DMS114 treated with DMSO at 0.1 percent for 48 hours (cell line): ENCODE results near the gene ADSS1.

Experiments
- DNase-seq: peaks from one replicate; lab custom pipeline; 2025; ENCODE audit not compliant: unreplicated experiment; lab: John Stamatoyannopoulos, UW

The ADSS1 gene

GRCh38 chr14:104723651-104724406, at the start of gene ADSS1:
Gene ADSS1, plus strand, starts transcription at chr14:104724229. Its CDS starts 42 bp downstream, at chr14:104724271.
- peak; percentile 3 for DNase-seq

DNA sequence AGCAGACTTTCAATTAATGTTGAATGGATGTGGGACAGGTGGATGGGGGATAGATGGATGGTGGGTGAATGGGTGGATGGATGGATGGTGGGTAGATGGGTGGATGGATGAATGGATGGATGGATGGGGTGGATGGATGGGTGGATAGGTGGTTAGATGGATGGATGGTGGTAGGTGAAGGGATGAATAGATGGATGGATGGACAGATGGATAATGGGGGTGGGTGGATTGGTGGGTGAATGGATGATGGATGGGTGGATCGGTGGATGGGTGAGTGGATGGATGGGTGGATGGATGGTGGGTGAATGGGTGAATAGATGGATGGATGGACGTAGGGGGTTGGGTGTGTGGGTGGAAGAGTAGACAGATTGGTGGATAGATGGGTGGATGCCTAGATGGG, 48.6 kb upstream of the ADSS1 start:
- no peak for DNase-seq

GRCh38 chr14:104676130-104676693, 47.8 kb upstream of the ADSS1 start:
- no peak for DNase-seq

- no peak for DNase-seq
These were observed 47.1 kb upstream of the ADSS1 start for GRCh38 chr14:104676694-104677511.

DNA sequence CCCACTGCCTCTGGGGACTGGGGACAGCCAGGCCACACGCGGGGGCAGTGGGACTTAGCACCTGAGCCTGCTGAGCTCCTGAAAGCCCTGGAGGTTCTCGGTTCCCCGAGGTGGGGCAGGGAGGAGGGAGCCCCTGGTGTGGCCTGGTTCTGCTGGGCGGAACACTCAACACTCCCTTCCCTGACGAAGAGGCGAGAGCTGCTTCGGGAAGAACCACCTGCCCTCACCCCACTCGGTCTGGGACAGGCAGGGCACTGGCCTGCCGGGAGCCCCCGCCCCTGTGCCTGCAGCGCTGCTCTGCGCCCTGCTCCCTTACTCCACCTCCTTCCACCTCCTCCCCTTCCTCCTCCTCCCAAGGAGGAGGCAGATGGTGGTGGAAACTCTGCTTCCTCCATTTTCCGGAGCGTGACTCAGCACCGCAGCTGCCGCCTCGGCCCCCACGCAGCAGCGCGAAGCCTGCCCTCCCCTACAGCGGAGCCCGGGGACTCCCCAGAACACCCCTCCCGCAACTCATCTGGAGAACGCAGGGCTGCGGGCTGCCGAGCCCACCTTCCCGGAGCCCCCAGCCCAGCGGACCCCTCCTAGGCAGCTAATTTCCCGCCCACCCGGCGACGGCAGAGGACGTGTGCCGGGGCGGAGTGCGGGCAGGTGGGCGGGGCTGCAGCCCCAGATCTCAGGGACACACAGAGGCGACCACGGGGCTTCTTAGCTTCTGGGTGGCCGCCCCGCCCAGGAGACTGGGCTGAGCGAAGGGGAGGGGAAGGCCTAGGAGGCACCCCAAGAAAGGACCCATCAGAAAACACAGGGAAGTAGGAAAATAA, 46.3 kb upstream of the ADSS1 start:
- no peak for DNase-seq

DNA sequence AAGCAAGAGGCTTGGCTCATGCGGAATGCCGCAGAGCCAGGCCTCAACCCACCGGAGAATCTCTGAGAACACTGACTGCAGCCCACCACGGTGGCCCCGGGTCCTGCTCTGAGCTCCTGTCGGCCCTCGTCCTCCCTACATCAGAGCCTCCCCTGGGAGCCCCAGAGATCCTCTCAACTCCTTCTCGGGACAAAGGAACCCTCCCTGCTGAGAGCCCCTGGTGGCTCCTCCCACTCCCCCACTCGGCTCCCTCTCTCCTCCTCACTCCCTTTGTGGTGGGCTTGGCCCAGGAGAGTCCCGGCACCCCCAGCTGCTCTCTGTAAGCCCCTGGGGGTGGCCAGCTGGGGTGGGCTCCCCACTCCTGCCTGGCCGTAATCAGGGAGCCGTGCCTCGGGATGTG, 45.7 kb upstream of the ADSS1 start:
- no peak for DNase-seq

DNA sequence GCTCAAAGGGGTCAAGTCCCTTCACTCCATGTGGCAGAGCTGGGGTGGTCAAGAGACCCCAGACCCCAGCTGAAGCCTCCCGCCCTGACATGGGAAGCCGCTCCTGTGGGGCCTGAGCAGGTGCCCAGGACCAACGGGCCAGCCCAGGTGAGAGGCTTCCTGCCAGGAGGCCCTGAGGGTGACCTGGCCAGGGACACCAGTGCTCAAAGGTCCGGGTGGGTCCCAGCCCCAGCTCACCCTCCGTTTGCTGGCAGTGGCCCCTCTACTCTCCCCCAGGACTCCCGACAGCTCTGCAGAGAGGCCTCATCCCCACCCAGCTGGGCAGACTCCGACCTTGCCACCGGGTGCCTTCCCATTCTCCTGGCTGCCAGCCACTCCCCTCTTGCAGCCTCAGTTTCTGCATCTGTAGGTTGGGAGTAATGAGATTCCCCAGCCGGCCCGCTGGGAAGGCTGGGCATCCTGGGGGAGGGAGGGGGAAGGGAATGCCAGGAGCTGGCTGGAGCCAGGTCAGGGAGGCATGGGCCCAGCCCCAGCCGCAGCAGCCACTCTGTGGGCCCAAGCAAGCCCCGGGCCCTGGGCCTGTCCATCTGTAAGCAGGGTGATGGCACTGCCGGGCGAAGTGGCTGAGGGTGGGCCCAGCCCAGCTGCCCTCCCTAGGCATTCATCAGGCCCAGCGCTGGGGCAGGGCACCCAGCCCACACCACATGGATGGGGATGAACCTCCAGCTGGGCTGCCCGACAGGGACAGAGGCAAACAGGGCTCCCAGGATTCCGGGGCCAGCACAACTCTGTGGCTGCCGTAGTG, 44.9 kb upstream of the ADSS1 start:
- no peak for DNase-seq

DNA sequence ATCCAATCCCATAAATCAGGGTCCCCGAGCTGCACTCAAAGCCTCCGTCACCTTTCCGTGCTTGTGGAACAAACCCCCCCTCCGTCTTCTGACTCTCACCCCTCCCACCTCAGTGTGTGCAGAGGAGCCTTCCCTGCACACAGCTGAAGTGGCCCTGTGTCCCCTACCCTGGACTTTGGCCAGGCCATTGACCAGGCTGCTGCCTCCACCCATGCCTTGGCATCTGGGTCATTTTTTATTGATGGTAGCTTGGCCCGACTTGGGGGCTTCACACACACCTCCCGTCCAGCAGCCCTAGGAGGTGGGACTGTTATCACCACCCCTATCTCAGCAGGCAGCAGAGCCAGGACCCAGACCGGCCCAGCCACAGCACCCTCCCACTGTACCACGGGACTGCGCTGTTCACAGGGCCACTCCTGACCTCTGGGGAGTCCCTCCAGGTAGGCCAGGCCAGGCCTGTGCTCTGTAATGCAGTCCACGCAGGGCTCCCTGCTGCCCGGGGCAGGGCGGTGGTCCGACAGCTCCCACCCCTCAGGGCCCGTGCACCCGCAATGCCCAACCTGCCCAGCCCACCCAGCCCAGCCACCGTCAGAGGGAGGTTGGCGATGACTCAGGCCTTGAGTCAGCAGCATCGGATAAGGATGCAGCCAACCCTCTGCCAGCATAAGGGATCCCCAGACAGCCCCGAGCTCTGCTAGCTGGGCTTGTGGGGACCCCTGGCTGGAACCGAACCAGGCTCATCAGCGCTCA, 43.8 kb upstream of the ADSS1 start:
- no peak for DNase-seq

- no peak for DNase-seq
These were observed 43.0 kb upstream of the ADSS1 start for GRCh38 chr14:104680806-104681688.

GRCh38 chr14:104681689-104682074, 42.3 kb upstream of the ADSS1 start:
- DNase-seq: no peak

GRCh38 chr14:104682107-104682593, 41.9 kb upstream of the ADSS1 start:
- no peak for DNase-seq

GRCh38 chr14:104683653-104684448, 40.2 kb upstream of the ADSS1 start:
- no peak for DNase-seq

DNA sequence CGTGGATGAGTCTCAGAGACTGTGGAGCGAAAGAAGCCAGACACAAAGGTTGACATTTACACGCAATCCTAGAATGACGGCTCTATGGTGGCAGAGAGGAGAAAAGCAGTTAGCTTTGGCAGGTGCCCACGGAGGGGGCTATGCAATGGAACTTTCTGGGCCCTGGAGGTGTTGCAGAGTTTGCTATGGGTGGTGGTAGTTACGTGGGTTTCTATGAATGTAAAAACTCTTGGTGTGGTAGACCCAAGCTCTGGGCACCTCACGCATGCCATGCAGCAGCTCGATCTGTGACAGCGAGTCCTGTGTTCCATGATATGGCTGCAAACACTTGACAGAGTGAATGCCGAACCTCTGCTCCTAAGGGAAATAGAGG, 39.6 kb upstream of the ADSS1 start:
- no peak for DNase-seq

GRCh38 chr14:104685216-104685997, 38.6 kb upstream of the ADSS1 start:
- no peak for DNase-seq

DNA sequence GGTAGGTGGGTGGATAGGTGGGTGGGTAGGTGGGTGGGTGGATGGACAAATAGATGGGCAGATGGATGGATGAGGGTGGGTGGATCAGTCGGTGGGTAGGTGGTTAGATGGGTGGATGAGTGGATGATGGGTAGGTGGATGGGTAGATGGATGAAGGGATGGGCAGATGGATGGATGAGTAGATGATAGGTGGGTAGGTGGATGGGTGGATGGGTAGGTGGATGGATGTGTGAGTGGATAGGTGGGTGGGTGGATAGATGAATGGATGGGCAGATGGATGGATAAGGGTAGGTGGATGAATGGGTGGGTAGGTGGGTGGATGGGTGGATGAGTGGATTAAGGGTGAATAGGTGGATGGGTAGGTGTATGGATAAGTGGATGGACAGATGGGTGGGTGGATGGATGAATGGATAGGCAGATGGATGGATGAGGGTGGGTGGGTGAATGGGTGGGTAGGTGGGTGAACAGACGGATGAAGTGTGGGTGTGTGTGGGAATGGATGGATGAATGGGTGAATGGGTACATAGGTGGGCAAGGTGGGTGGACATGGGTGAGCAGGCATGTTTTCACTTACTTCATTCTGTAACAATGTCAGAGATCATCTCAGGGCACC, 37.9 kb upstream of the ADSS1 start:
- no peak for DNase-seq
